ENCODE measurements around the gene UTS2R. TPM values are rescaled to one million over a fixed set of nuclear protein-coding genes. Genes with fewer than 3 reads are reported as not detected.

UTS2R gene
- total RNA-seq, 1 experiment from 2014 or later = 0.46 TPM

- no peak for DNase-seq (ENCODE audit: low spot score)
- ChIA-PET POLR2A (no interaction called here), CTCF (no interaction called here)
- H3K4me1 Mint-ChIP-seq = no peaks in the 10 kb centered on the region
- TF ChIP-seq ATF6 (CRISPR knock-in tag; IDR thresholded peaks at IDR 0.05) (no peak), ZNF317 (CRISPR knock-in tag; IDR thresholded peaks at IDR 0.05; ENCODE audit: borderline replicate concordance, low read depth) (no peak), ESRRA (CRISPR knock-in tag; IDR thresholded peaks at IDR 0.05; ENCODE audit: borderline replicate concordance) (no peak), ZNF423 (CRISPR knock-in tag; IDR thresholded peaks at IDR 0.05) (no peak), IRF1 (CRISPR knock-in tag; IDR thresholded peaks at IDR 0.05) (no peak), CDX4 (CRISPR knock-in tag; IDR thresholded peaks at IDR 0.05; ENCODE audit: borderline replicate concordance) (no peak), NR1H2 (CRISPR knock-in tag; IDR thresholded peaks at IDR 0.05) (no peak), AR (CRISPR knock-in tag; IDR thresholded peaks at IDR 0.05) (no peak), HMGA2 (CRISPR knock-in tag; IDR thresholded peaks at IDR 0.05) (no peak), OVOL2 (CRISPR knock-in tag; IDR thresholded peaks at IDR 0.05; ENCODE audit: borderline replicate concordance) (no peak), FOXJ3 (CRISPR knock-in tag; IDR thresholded peaks at IDR 0.05; ENCODE audit: borderline replicate concordance) (no peak), GABPB1 (CRISPR knock-in tag; IDR thresholded peaks at IDR 0.05) (no peak), ZMAT4 (CRISPR knock-in tag; IDR thresholded peaks at IDR 0.05) (no peak)
- TF ChIP-seq, protein P1, sequence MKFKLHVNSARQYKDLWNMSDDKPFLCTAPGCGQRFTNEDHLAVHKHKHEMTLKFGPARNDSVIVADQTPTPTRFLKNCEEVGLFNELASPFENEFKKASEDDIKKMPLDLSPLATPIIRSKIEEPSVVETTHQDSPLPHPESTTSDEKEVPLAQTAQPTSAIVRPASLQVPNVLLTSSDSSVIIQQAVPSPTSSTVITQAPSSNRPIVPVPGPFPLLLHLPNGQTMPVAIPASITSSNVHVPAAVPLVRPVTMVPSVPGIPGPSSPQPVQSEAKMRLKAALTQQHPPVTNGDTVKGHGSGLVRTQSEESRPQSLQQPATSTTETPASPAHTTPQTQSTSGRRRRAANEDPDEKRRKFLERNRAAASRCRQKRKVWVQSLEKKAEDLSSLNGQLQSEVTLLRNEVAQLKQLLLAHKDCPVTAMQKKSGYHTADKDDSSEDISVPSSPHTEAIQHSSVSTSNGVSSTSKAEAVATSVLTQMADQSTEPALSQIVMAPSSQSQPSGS (CRISPR knock-in tag; IDR thresholded peaks at IDR 0.05; ENCODE audit: borderline replicate concordance, low read depth) = no peak
- TF ChIP-seq, protein P2, sequence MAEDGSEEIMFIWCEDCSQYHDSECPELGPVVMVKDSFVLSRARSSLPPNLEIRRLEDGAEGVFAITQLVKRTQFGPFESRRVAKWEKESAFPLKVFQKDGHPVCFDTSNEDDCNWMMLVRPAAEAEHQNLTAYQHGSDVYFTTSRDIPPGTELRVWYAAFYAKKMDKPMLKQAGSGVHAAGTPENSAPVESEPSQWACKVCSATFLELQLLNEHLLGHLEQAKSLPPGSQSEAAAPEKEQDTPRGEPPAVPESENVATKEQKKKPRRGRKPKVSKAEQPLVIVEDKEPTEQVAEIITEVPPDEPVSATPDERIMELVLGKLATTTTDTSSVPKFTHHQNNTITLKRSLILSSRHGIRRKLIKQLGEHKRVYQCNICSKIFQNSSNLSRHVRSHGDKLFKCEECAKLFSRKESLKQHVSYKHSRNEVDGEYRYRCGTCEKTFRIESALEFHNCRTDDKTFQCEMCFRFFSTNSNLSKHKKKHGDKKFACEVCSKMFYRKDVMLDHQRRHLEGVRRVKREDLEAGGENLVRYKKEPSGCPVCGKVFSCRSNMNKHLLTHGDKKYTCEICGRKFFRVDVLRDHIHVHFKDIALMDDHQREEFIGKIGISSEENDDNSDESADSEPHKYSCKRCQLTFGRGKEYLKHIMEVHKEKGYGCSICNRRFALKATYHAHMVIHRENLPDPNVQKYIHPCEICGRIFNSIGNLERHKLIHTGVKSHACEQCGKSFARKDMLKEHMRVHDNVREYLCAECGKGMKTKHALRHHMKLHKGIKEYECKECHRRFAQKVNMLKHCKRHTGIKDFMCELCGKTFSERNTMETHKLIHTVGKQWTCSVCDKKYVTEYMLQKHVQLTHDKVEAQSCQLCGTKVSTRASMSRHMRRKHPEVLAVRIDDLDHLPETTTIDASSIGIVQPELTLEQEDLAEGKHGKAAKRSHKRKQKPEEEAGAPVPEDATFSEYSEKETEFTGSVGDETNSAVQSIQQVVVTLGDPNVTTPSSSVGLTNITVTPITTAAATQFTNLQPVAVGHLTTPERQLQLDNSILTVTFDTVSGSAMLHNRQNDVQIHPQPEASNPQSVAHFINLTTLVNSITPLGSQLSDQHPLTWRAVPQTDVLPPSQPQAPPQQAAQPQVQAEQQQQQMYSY (CRISPR knock-in tag; IDR thresholded peaks at IDR 0.05) = no peak
- no peaks in the 10 kb centered on the region for H3K9me3 Mint-ChIP-seq
- H3K27me3 Mint-ChIP-seq (ENCODE audit: low read depth) = no peaks in the 10 kb centered on the region
- no peak overlapping the region for H3K4me3 Mint-ChIP-seq
- H3K36me3 Mint-ChIP-seq = no peaks in the 10 kb centered on the region
- ATAC-seq = no peak
- H3K27ac Mint-ChIP-seq = no peak overlapping the region
These were observed 20.8 kb downstream of the UTS2R start for GRCh38 chr17:82392209-82392920.

Measured in WTC11 (cell line).